T-helper 1 cell (primary cell): ENCODE results near the gene ERCC6L2.
A peak's percentile ranks its signal among the peaks of the same experiment; 100 is the strongest.

Experiments used
- DNase-seq, 5 donors: peaks; one replicate each; pipeline ENCODE4 v3.0.0-alpha.2; 2012 to 2020

ERCC6L2 gene

GRCh38 chr9:95924987-95925386 lies 49.5 kb downstream of the ERCC6L2 start:
- DNase-seq, result no peak

GRCh38 chr9:95927271-95928004 lies 51.9 kb downstream of the ERCC6L2 start:
- no peak for DNase-seq

GRCh38 chr9:95930277-95930676 lies 54.8 kb downstream of the ERCC6L2 start:
- no peak for DNase-seq

GRCh38 chr9:95935861-95936578 lies 60.5 kb downstream of the ERCC6L2 start:
- no peak for DNase-seq

GRCh38 chr9:95936579-95937075 lies 61.1 kb downstream of the ERCC6L2 start:
- DNase-seq, result no peak

- no peak for DNase-seq
Measured at GRCh38 chr9:95937131-95937530, 61.6 kb downstream of the ERCC6L2 start.

- DNase-seq, result no peak
Measured at GRCh38 chr9:95938724-95939123, 63.2 kb downstream of the ERCC6L2 start.

GRCh38 chr9:95939472-95939871 lies 64.0 kb downstream of the ERCC6L2 start:
- DNase-seq, result no peak

- DNase-seq, result no peak
Measured at GRCh38 chr9:95940265-95940664, 64.8 kb downstream of the ERCC6L2 start.

- no peak for DNase-seq
Measured at GRCh38 chr9:95942016-95942415, 66.5 kb downstream of the ERCC6L2 start.

GRCh38 chr9:95947118-95947517 lies 71.6 kb downstream of the ERCC6L2 start:
- no peak for DNase-seq

GRCh38 chr9:95952471-95952870 lies 77.0 kb downstream of the ERCC6L2 start:
- no peak for DNase-seq

- peak in 1 of 5 donors; percentile 32 for DNase-seq
Measured at GRCh38 chr9:95953986-95954385, 78.5 kb downstream of the ERCC6L2 start.

- DNase-seq, result no peak
Measured at GRCh38 chr9:95954940-95955339, 79.4 kb downstream of the ERCC6L2 start.

GRCh38 chr9:95962936-95963335 lies 87.4 kb downstream of the ERCC6L2 start:
- DNase-seq, result no peak

- no peak for DNase-seq
Measured at GRCh38 chr9:95963659-95964058, 88.2 kb downstream of the ERCC6L2 start.

GRCh38 chr9:95966306-95966705 lies 90.8 kb downstream of the ERCC6L2 start:
- no peak for DNase-seq

GRCh38 chr9:95970317-95970716 lies 94.8 kb downstream of the ERCC6L2 start:
- no peak for DNase-seq

GRCh38 chr9:95971815-95972214 lies 96.3 kb downstream of the ERCC6L2 start:
- DNase-seq, result no peak

GRCh38 chr9:95974389-95974788 lies 98.9 kb downstream of the ERCC6L2 start:
- peak in 1 of 5 donors; percentile 20 for DNase-seq

GRCh38 chr9:95977371-95977770 lies 101.9 kb downstream of the ERCC6L2 start:
- no peak for DNase-seq

GRCh38 chr9:95978106-95978505 lies 102.6 kb downstream of the ERCC6L2 start:
- no peak for DNase-seq

GRCh38 chr9:95979446-95979845 lies 104.0 kb downstream of the ERCC6L2 start:
- DNase-seq, result no peak
